ENCODE data around the gene MRPL37.

DNA sequence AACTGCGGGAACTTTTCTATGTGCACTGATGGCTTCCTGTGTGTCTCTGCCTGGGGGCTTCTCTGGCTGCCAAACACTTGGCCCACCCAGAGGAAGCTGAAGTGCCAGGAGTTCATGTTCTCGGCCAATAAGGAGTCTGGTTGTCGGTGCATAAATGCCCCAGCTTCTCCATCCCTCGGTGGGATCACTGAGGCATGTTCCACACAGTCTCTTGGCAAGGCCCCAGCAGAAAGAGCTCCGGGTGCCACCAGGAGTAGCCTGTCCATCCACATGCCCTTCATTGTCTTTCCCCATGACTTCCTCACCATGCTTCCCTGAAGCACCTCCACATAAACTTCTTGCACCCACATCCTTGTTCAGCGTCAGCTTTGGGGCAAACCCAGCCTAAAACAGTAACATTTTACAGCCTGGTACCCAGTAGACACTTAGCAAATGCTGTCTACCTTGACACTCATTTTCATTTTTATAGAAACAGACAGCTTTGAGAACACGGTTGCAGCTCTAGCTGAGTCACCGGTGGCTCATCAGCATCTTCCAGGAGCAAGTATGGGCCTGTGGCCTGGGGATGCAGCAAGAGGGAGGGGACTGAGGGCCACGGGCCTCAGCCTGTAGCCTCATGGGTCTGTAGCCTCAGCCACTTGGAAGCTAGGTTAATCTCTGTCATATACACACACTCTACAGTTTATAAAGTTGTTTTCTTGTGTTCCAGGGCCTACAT, 32.4 kb upstream of the MRPL37 start:
- no peak for TF ChIP-seq POLR2AphosphoS5 (IDR thresholded peaks at IDR 0.05; ENCODE audit: low read depth, low read length)
- no peak for TF ChIP-seq POLR2A (IDR thresholded peaks at IDR 0.05; ENCODE audit: low read depth, low read length)
- no peak for TF ChIP-seq TAF1 (IDR thresholded peaks at IDR 0.05; ENCODE audit: borderline replicate concordance, low read depth, low read length)
